ENCODE results near the gene CLHC1.
"Not testable (repeated sequence)": the region's sequence is repeated elsewhere in the genome, so short reads cannot be mapped to it uniquely, and the experiment has no call there.

The CLHC1 gene

GRCh38 chr2:55136138-55136541 lies 96.0 kb downstream of the CLHC1 start:
- DNase-seq = no peak

GRCh38 chr2:55135491-55135890 lies 96.6 kb downstream of the CLHC1 start:
- no peak for DNase-seq

GRCh38 chr2:55134316-55134706 lies 97.8 kb downstream of the CLHC1 start:
- peak in 1 of 51 donors; percentile 72 for DNase-seq

GRCh38 chr2:55133467-55134315 lies 98.4 kb downstream of the CLHC1 start:
- peak in 36 of 51 donors; percentile 14 to 87 (median 57) for DNase-seq

GRCh38 chr2:55130849-55131248 lies 101.2 kb downstream of the CLHC1 start:
- no peak for DNase-seq

GRCh38 chr2:55126643-55127042 lies 105.5 kb downstream of the CLHC1 start:
- DNase-seq = not testable (repeated sequence)

All from hypothalamus (tissue), 51 donors.